Peyer's patch (tissue), 4 donors: ENCODE results near the gene S100A6. TPM values are rescaled to one million over a fixed set of nuclear protein-coding genes. Genes with fewer than 3 reads are reported as not detected.

Experiments used
- DNase-seq, 3 donors: peaks; one replicate each; pipeline ENCODE4 v3.0.0-alpha.2; 2017 to 2019
- H3K27ac ChIP-seq, 4 donors: fragments of 200-600 bp; sonication (generic); one replicate each; pipeline ENCODE4 v1.5.1; 2016 to 2019
- H3K27me3 ChIP-seq, 2 donors: fragments of 200-600 bp; sonication (generic); one replicate each; pipeline ENCODE4 v1.5.1; 2019
- H3K36me3 ChIP-seq, 3 donors: fragments of 200-600 bp; sonication (generic); one replicate each; pipeline ENCODE4 v1.5.1; 2016 to 2019
- H3K4me1 ChIP-seq, 4 donors: fragments of 200-600 bp; sonication (generic); one replicate each; pipeline ENCODE4 v1.5.1; 2016 to 2019
- H3K4me3 ChIP-seq, 4 donors: fragments of 200-600 bp; sonication (generic); 1 replicate in 3 of 4; 2 replicates in 1 of 4; pipeline ENCODE4 v1.5.1; 2016 to 2019; ENCODE audit warnings: mild to moderate bottlenecking in 1 of 4
- H3K9me3 ChIP-seq, 4 donors: fragments of 200-600 bp; sonication (generic); one replicate each; pipeline ENCODE4 v1.5.1; 2016 to 2019; ENCODE audit warnings: mild to moderate bottlenecking in 1 of 4
- CTCF ChIP-seq, 6 experiments: fragments of 450-650 bp in 4 of 6; fragments of 200-600 bp in 2 of 6; sonication (generic) in 1 of 6; IDR thresholded peaks; one replicate each; pipeline ENCODE4 v1.5.1; 2017 to 2019; ENCODE audit warnings: antibody characterized with exemption in 6 of 6, mild to moderate bottlenecking in 3 of 6, moderate library complexity in 1 of 6
- POLR2A ChIP-seq, 2 donors: fragments of 450-650 bp; IDR thresholded peaks; one replicate each; pipeline ENCODE4 v1.5.1; 2017; ENCODE audit warnings: antibody characterized with exemption in 2 of 2, mild to moderate bottlenecking in 2 of 2, moderate library complexity in 2 of 2
- total RNA-seq, 4 donors: library from RNA; depleted of rRNA; stranded (reverse); fragments of >200 nt; gene quantifications; one replicate each; pipeline ENCODE4 v1.1.0, GENCODE V29; 2016

Gene S100A6
- total RNA-seq, 4 donors from 2014 or later = 321 to 366 (median 334) TPM

GRCh38 chr1:153561466-153561985 is 25.7 kb upstream of the S100A6 start:
- peak in 1 of 3 donors; percentile 23 for DNase-seq
- TF ChIP-seq POLR2A (IDR thresholded peaks at IDR 0.05) = no peak
- no peak for TF ChIP-seq CTCF (IDR thresholded peaks at IDR 0.05)
- Histone ChIP-seq H3K27ac (no peak overlapping the region), H3K4me1 (peaks cover 10 to 14% (median 12%) of the 10 kb centered on the region in 4 donors), H3K27me3 (no peaks in the 10 kb centered on the region), H3K9me3 (no peaks in the 10 kb centered on the region), H3K36me3 (no peaks in the 10 kb centered on the region), H3K4me3 (no peak overlapping the region)

GRCh38 chr1:153560771-153561465 is 25.1 kb upstream of the S100A6 start:
- TF ChIP-seq POLR2A (IDR thresholded peaks at IDR 0.05) = no peak
- no peak for TF ChIP-seq CTCF (IDR thresholded peaks at IDR 0.05)
- no peaks in the 10 kb centered on the region for H3K27me3 ChIP-seq
- peaks cover 5 to 8% (median 6%) of the 10 kb centered on the region in 4 donors for H3K4me1 ChIP-seq
- H3K27ac ChIP-seq = no peak overlapping the region
- no peak overlapping the region for H3K4me3 ChIP-seq
- DNase-seq = no peak
- no peaks in the 10 kb centered on the region for H3K36me3 ChIP-seq
- no peaks in the 10 kb centered on the region for H3K9me3 ChIP-seq

GRCh38 chr1:153560241-153560640 is 24.4 kb upstream of the S100A6 start:
- Histone ChIP-seq H3K27ac (no peak overlapping the region), H3K9me3 (no peaks in the 10 kb centered on the region), H3K27me3 (no peaks in the 10 kb centered on the region), H3K36me3 (no peaks in the 10 kb centered on the region), H3K4me3 (no peak overlapping the region), H3K4me1 (peaks cover 0 to under 1% (median 0%) of the 10 kb centered on the region in 4 donors)
- no peak for TF ChIP-seq CTCF (IDR thresholded peaks at IDR 0.05)
- no peak for DNase-seq

- no peak for TF ChIP-seq CTCF (IDR thresholded peaks at IDR 0.05)
- TF ChIP-seq POLR2A (IDR thresholded peaks at IDR 0.05) = no peak
- Histone ChIP-seq H3K27ac (no peak overlapping the region), H3K4me1 (no peaks in the 10 kb centered on the region), H3K4me3 (no peak overlapping the region), H3K27me3 (no peaks in the 10 kb centered on the region), H3K36me3 (no peaks in the 10 kb centered on the region), H3K9me3 (no peaks in the 10 kb centered on the region)
- no peak for DNase-seq
These were observed 22.1 kb upstream of the S100A6 start for GRCh38 chr1:153557877-153558276.

GRCh38 chr1:153556348-153556747 is 20.6 kb upstream of the S100A6 start:
- Histone ChIP-seq H3K4me3 (no peak overlapping the region), H3K9me3 (no peaks in the 10 kb centered on the region), H3K36me3 (no peaks in the 10 kb centered on the region), H3K27ac (no peak overlapping the region), H3K27me3 (no peaks in the 10 kb centered on the region), H3K4me1 (no peaks in the 10 kb centered on the region)
- TF ChIP-seq POLR2A (IDR thresholded peaks at IDR 0.05) (no peak), CTCF (IDR thresholded peaks at IDR 0.05) (no peak)
- no peak for DNase-seq
